HEK293T (cell line): ENCODE measurements around the gene MTX1.
"Not testable (repeated sequence)": the region's sequence is repeated elsewhere in the genome, so short reads cannot be mapped to it uniquely, and the experiment has no call there.

Experiments used
- CTCF ChIA-PET: fragments of 350-600 bp; formaldehyde crosslinking; extraction: SDS; loops from one replicate; lab custom pipeline; 2021; ENCODE audit warnings: antibody characterized with exemption, inconsistent platforms; lab: Yijun Ruan, JAX
- POLR2A ChIA-PET: fragments of 350-600 bp; formaldehyde crosslinking; extraction: SDS; loops from one replicate; lab custom pipeline; 2020; ENCODE audit warnings: antibody characterized with exemption, inconsistent platforms; lab: Yijun Ruan, JAX
- DNase-seq: peaks from one replicate; pipeline ENCODE4 v3.0.0; 2012; ENCODE audit warnings: mixed read lengths; ENCODE audit errors: extremely low spot score
- ARNT ChIP-seq: fragments of 450-650 bp; IDR thresholded peaks from 2 replicates; pipeline ENCODE4 v1.6.1; 2017; ENCODE audit warnings: mild to moderate bottlenecking
- BHLHE40 ChIP-seq: fragments of 450-650 bp; IDR thresholded peaks from 2 replicates; pipeline ENCODE4 v1.6.1; 2016; ENCODE audit warnings: mild to moderate bottlenecking, moderate library complexity, borderline replicate concordance
- CTBP1 ChIP-seq: fragments of 450-650 bp; IDR thresholded peaks from 2 replicates; pipeline ENCODE4 v1.6.1; 2016; ENCODE audit warnings: borderline replicate concordance
- ELF4 ChIP-seq: fragments of 450-650 bp; IDR thresholded peaks from 2 replicates; pipeline ENCODE4 v1.6.1; 2017; ENCODE audit warnings: antibody characterized with exemption
- FOXA1 ChIP-seq: fragments of 450-650 bp; IDR thresholded peaks from 2 replicates; pipeline ENCODE4 v1.6.1; 2016; ENCODE audit warnings: mild to moderate bottlenecking
- FOXK2 ChIP-seq: fragments of 450-650 bp; IDR thresholded peaks from 2 replicates; pipeline ENCODE4 v1.6.1; 2016; ENCODE audit warnings: mild to moderate bottlenecking
- FOXM1 ChIP-seq: fragments of 450-650 bp; IDR thresholded peaks from 2 replicates; pipeline ENCODE4 v1.6.1; 2017; ENCODE audit warnings: mild to moderate bottlenecking, borderline replicate concordance
- HDGF ChIP-seq: fragments of 450-650 bp; IDR thresholded peaks from 2 replicates; pipeline ENCODE4 v1.6.1; 2017; ENCODE audit warnings: antibody characterized with exemption, borderline replicate concordance
- L3MBTL2 ChIP-seq: fragments of 450-650 bp; conservative IDR thresholded peaks from 2 replicates; pipeline ENCODE4 v1.6.1; 2016; ENCODE audit warnings: mild to moderate bottlenecking
- LEF1 ChIP-seq: fragments of 450-650 bp; IDR thresholded peaks from 2 replicates; pipeline ENCODE4 v1.6.1; 2017; ENCODE audit warnings: mild to moderate bottlenecking, borderline replicate concordance
- NFRKB ChIP-seq: fragments of 450-650 bp; IDR thresholded peaks from 2 replicates; pipeline ENCODE4 v1.6.1; 2016; ENCODE audit warnings: mild to moderate bottlenecking, moderate library complexity
- PKNOX1 ChIP-seq: fragments of 450-650 bp; IDR thresholded peaks from 2 replicates; pipeline ENCODE4 v1.6.1; 2016
- SUZ12 ChIP-seq: fragments of 450-650 bp; IDR thresholded peaks from 2 replicates; pipeline ENCODE4 v1.6.1; 2016; ENCODE audit warnings: mild to moderate bottlenecking
- TARDBP ChIP-seq: fragments of 450-650 bp; IDR thresholded peaks from 2 replicates; pipeline ENCODE4 v1.6.1; 2016
- ZNF384 ChIP-seq: fragments of 450-650 bp; IDR thresholded peaks from 2 replicates; pipeline ENCODE4 v1.6.1; 2016

Gene MTX1

GRCh38 chr1:155226910-155227260 is 18.4 kb downstream of the MTX1 start:
- peak; percentile 54 for DNase-seq
- CTCF ChIA-PET = interaction anchor here (1.2 to 5.4 kb wide), 4 partner anchors 20 to 54 kb away, joined by 6 to 20 read pairs (median 8); partner anchors contain the start of genes KRTCAP2 and THBS3
- POLR2A ChIA-PET = interaction anchor here (0.5 to 2.8 kb wide), 22 partner anchors 8 to 155 kb away, joined by 3 to 37 read pairs (median 4); partner anchors contain the start of genes CLK2, KRTCAP2, MTX1 and SCAMP3
- TF ChIP-seq NFRKB = 0 out of 2 replicates have a peak, but pooled peaks have one; percentile 21
- TF ChIP-seq SUZ12 = no peak
- no peak for TF ChIP-seq FOXK2
- TF ChIP-seq L3MBTL2 = peak; percentile 96
- no peak for TF ChIP-seq CTBP1
- peak; percentile 66; the same call in 1 of the 2 replicates for TF ChIP-seq PKNOX1

GRCh38 chr1:155227261-155228095 is 19.0 kb downstream of the MTX1 start:
- CTCF ChIA-PET = interaction anchor here (1.2 to 5.4 kb wide), 4 partner anchors 20 to 55 kb away, joined by 6 to 20 read pairs (median 8); partner anchors contain the start of genes KRTCAP2 and THBS3
- POLR2A ChIA-PET = interaction anchor here (0.8 to 2.8 kb wide), 17 partner anchors 9 to 136 kb away, joined by 3 to 37 read pairs (median 5); partner anchors contain the start of genes CLK2, KRTCAP2, MTX1 and SCAMP3
- TF ChIP-seq L3MBTL2 (peak; percentile 75), ELF4 (no peak), PKNOX1 (peak; percentile 99)
- DNase-seq = peak; percentile 100

- ChIA-PET POLR2A (interaction anchor here (1.4 to 2.8 kb wide), 5 partner anchors 9 to 35 kb away, joined by 4 to 37 read pairs (median 23); partner anchors contain the start of genes MTX1 and THBS3), CTCF (interaction anchor here (1.7 to 5.4 kb wide), 2 partner anchors 21 to 22 kb away, joined by 7 to 20 read pairs; partner anchors contain the start of gene THBS3)
- no peak for DNase-seq
- TF ChIP-seq HDGF = no peak
- TF ChIP-seq SUZ12 = no peak
- no peak for TF ChIP-seq ZNF384
- no peak for TF ChIP-seq PKNOX1
- no peak for TF ChIP-seq CTBP1
- TF ChIP-seq LEF1 = no peak
- no peak for TF ChIP-seq BHLHE40
- no peak for TF ChIP-seq TARDBP
- TF ChIP-seq ARNT = no peak
- no peak for TF ChIP-seq NFRKB
- no peak for TF ChIP-seq ELF4
- no peak for TF ChIP-seq FOXA1
- no peak for TF ChIP-seq FOXM1
- TF ChIP-seq L3MBTL2 = no peak
Measured at GRCh38 chr1:155228096-155228427, 19.6 kb downstream of the MTX1 start.

- DNase-seq, POLR2A ChIA-PET, CTCF ChIA-PET: not testable (repeated sequence)
Measured at GRCh38 chr1:155231302-155231701, 22.8 kb downstream of the MTX1 start.

GRCh38 chr1:155232001-155232978 is 23.8 kb downstream of the MTX1 start:
- POLR2A ChIA-PET, DNase-seq, CTCF ChIA-PET: not testable (repeated sequence)

- POLR2A ChIA-PET, DNase-seq, CTCF ChIA-PET: not testable (repeated sequence)
Measured at GRCh38 chr1:155233502-155233901, 25.0 kb downstream of the MTX1 start.

- CTCF ChIA-PET = interaction anchor here (0.6 kb wide), 1 partner anchor 170 kb away, joined by 7 read pairs; no protein-coding TSS in a partner anchor
- POLR2A ChIA-PET, DNase-seq: not testable (repeated sequence)
Measured at GRCh38 chr1:155235375-155235774, 26.9 kb downstream of the MTX1 start.
